Stimulated activated CD8-positive, alpha-beta memory T cell treated with anti-CD3 and anti-CD28 coated beads, Interleukin-7, amount 100 ng/mL, for 48 hours (primary cell): ENCODE data around the gene RFT1.

Experiments used
- DNase-seq, 2 donors: peaks; one replicate each; pipeline ENCODE4 v3.0.0-alpha.2; 2020; ENCODE audit warnings: low read depth in 1 of 2; ENCODE audit errors: extremely low read depth in 1 of 2

Gene RFT1, protein sequence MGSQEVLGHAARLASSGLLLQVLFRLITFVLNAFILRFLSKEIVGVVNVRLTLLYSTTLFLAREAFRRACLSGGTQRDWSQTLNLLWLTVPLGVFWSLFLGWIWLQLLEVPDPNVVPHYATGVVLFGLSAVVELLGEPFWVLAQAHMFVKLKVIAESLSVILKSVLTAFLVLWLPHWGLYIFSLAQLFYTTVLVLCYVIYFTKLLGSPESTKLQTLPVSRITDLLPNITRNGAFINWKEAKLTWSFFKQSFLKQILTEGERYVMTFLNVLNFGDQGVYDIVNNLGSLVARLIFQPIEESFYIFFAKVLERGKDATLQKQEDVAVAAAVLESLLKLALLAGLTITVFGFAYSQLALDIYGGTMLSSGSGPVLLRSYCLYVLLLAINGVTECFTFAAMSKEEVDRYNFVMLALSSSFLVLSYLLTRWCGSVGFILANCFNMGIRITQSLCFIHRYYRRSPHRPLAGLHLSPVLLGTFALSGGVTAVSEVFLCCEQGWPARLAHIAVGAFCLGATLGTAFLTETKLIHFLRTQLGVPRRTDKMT

DNA sequence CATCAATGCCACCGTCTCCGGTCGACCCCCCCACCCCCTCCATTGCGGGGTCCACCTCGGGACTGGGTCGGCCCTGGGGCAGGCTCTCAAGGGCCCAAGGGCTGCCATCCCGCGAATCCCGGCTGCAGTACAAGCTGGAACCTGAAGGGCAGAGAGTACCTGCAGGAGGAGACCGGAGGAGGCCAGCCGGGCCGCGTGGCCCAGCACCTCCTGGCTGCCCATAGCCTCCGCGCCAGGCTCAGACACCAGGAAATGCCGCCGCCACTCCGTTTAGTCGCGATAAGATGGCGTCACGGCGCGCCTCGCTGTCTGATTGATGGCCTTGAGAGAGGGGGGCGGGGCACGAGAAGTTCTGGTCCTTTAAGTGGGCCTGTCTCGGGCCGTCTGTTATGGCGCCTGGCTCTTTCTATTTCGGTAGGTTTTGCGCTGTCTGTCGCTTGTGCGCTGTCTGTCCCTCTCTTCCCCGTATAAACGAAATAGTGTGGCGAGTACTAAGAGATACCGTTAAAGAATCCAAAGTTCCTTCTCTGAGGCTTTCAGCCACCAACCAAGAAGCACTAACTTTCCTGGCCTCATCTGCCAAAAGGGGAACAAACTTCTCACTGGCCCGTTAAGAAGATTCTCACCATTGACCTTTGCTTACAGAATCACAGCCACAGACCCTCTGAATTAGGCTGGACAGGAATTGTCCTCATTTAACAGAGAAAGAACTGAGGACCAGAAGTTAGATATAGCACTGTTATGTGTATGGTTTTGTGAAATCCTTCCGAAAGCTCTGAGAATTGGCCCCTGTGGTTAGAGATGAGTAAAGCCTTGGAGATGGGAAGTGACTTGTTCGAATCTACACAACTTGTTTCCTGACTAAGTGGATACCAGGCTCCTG lies at the start of gene RFT1:
Gene RFT1 (minus strand): TSS at position 257 of the 883 bp plus-strand sequence. CDS start 35 bp downstream, at position 222.
- DNase-seq, result peak; percentile 91 to 96

DNA sequence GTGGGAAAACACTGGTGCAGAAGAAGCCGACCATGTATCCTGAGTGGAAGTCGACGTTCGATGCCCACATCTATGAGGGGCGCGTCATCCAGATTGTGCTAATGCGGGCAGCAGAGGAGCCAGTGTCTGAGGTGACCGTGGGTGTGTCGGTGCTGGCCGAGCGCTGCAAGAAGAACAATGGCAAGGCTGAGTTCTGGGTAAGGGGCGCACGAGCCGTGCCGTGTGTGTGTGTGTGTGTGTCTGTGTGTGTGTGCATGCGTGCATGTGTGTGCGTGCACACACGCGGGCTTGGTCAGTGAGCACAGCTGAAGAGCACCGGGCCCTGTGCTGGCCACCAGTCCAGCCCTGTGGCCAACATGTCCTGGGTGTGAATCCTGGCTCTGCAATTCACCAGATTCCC lies 49.3 kb upstream of the RFT1 start:
- DNase-seq, result no peak

DNA sequence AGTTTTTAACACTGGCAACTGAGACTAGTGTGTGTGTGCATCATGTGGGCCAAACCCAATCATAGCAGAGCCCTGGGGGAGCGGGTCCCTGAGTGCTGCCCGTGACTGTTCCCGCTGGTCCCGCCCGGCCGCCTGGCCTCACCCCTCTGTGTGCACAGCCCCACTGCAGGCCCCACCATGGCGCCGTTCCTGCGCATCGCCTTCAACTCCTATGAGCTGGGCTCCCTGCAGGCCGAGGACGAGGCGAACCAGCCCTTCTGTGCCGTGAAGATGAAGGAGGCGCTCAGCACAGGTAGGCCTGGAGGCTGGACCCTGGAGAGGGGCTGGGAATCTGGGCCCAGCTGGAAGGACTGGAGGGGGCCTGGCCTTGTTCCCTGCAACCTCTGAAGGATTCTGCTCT lies 48.0 kb upstream of the RFT1 start:
- DNase-seq, result no peak

DNA sequence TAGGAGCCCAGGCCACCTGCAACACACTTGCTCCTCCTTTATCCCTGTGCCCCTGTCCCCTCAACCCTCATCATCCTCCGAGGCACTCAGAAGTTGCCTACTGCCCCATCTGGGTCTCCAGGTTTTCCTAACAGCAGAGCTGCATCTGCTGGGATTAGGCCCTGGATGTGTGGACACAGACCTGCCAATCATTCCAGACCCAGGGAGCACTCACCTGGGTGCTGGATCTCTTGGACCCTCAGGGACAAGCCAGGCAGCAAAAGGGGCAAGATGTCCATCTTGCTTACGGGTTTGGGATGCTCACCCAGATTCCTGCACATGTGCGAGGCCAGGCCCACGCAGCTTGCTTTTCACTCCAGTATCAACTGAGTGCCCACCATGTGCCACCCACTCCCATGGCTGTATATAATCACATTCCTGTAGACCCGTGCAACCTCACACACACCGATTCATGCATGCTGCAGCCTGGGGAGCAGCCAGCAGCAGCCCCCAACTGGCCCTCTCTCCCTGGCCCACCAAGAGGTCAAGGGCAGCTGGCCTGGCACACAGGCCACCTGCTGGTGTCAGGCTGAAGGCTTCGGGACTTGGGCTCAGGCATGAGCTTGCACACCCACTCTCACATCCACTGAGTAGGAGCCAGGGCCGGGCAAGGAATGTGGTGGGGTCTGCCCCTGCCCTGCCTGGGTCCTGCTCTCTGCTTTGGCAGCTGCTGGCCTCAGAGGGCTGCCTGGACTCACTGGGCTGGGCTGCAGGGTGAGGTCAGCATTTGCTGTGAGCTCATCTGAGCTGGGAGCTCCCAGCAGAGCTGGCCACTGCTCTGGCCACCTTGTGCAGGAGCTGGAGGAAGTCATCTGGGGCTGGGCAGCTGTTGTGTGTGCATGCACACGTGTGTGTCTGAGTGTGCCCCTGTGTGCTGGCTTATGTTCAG lies 45.6 kb upstream of the RFT1 start:
- no peak for DNase-seq

DNA sequence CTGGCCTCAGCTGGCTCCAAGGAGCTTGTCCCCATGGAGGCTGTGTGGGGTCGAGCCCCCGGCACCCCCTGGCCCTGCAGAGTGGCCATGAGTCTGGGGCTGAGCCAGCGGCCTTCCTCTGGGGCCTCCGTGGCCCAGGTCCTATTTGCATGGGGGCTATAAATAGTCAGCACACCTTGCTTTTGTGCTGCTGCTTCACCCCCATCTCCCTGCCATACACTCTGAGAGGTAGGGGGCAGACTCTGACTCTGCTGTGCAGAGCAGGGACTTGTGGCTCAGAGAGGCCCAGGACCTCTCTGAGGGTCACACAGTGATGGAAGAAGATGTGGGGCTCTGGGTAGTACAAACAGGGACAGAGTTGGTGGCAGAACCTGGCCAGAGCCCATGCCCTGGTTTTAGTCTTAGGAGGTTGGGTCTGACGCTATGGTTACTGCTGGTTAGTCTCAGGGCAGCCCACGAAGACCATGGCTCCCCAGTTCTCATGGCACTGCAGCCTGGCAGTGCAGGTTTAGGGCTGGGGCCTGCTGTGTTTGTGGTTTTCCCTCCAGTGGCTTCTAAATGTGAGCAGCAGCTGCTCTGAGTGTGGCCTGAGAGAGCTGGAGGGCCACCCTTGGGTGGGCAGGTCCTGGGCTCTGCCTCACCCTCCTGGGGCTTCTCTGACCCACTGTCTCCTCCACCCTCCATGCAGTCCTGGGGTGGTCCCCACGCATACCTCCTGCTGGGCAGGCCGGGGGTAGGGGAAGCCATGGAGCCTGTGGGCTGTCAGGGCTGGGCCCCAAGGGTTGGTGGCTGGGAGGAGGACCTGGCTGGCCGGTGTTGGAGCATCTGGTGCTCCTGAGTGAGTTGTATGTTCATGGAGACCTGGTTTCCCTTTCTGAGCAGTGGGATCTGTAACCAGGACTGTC lies 44.4 kb upstream of the RFT1 start:
- no peak for DNase-seq

DNA sequence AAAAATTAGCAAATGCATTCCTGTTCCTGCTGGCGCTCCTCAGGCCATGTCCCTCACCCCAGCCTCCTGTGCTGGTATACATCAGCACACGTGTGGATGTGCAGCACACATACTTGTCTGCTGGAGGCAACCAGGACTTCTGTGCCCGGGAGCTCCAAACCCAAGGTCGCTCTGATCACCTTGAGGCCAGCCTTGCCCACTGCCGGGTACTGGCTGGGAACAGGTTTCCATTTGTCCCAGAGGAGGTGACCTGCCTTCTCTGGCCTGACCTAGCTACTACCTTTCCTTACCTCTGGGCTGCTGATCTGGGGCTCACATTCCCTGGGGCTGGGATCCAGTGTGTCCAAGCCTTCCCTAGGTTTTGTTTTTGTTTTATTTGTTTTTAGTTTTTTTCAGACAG lies 42.9 kb upstream of the RFT1 start:
- DNase-seq, result no peak

DNA sequence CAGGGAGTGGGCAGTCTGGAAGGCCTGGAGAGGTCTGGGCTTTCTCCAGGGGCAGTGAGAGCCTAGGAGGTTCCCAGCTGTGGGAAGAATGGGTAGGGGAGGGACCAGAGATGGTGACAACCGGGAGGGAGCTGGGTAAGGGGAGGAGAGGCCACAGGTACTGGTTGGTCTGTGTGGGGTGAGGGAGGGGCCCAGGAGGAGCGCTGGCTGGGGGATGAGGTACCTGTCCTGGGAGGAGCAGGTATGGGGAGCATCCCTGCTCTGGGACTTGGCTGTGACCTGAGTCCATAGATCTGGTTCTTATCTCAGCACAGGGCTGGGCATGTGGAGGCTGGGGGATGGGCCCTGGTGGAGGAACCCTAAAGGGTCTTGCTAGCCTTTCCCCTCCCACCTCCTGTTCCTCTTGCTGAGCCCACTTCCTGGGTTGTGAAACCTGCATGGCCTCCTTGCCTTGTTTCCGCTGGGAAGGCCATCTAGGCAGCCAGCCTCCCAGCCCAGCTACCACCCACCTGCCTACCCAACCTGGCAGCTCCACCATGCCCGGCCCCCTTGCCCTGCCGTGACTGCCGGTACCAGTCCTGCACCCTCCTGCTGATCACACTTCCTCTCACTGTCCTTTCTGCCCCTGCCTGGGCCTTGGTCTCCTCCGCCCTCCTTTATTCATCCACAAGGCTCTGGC lies 41.7 kb upstream of the RFT1 start:
- no peak for DNase-seq

DNA sequence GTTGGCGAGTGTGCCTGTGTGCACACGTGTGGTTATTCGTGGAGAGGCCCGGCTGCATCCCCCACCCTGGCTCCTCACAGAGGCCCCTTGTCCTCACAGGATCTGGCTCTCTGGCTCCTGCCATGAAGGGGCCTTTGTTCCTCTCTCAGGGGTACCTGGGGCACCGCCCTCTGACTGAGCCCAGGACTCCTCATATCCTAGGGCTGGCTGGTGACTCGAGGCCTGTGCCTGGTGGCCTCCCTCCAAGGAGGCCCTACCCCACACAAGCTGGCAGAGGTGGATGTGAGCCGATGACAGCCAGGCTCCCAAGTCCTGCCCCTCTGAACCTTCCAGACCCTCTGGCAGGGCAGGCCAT lies 40.8 kb upstream of the RFT1 start:
- no peak for DNase-seq

DNA sequence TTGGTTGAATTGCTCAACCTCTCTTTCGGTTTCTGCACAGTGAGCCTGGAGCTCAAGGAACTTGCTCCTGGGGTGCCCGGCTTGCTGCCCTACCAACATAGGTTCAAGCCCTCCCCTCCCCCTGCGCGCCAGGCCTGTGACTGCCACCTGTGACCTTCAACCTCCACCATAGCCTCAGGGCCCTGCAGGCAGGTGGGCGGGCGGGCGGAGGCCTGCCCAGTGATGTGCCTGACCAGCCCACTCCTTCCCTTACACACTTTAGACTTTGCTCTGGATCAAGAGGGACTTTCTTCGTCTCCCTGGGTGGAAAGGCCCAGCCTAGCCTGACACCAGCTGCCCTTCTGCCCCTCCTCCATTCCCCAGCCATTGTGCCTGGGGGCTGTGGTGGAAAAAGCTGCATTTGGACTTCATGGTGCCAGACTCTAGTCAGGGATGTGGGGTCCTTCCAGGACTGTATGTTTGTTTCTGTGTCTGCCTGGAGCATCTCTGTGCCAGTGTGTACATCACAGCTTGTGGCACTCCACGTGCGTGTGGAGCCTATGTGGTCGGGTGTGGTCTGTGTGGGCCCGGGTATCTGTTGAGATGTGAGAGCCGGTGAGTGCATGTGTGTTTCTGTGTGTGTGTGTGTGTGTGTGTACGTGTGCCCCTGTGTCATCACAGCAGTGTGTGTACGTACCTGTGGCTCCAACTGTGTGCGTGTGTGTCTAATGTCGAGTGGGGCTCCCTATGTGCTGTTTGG lies 40.3 kb upstream of the RFT1 start:
- no peak for DNase-seq

DNA sequence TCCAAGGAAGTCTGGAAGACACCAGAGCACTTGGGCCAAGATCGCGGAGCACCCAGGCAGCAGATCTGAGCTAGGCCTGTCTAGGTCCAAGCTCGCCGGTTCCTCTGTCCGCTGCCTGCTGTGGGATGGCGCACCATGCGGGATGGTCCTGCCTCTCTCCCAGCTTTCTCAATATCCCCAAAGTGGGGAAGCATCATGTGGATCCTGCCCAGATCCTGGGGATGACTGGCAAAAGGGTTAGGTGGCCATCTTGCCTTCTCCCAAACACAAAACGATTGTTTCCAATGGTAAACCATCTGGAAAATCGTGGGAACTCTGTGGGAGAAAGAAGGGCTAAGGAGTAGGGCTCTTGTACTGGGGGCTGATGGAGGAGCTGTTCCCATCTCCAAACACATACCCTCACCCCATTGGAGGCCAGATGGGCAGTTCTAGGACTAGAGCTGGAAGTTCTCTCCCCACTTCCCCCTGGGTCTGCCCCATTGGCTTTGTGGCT lies 39.6 kb upstream of the RFT1 start:
- DNase-seq, result no peak

DNA sequence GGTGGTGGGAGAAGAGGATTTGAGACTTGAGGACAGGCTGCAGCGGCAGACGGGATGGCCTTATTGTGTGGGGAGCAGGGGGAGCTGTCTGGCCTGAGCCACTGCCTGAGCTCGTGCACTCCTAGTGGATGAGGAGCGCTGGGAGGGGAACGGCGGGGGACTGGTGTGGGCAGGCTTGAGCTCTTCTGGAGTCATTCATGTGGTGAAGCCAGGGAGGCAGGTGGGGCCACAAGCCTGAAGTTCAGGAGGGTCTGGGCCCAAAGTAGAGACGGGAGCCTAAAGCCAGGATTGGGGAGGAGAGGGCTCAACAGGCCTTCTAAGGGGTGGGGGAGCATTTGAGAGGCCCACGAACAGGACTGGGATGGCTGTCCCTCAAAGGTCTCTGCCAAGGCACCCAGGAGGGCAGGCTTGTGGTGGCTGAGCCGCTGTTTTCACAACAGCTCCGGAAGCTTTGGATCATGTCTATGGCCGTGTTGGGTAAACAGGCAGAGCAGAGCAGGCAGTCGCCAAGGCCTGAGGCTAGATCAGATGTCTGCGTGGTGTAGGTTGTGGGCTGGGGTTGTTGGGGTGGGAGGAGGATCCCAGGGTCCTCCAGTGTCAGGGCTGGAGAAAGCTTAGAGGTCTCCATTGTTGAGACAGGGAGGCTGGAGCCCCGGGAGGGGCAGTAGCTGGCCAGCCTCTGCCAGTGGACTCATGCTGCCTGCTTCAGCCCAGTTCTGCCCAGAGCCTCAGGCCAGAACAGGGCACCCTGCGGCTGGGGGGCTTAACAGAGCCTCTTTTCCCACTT lies 39.0 kb upstream of the RFT1 start:
- DNase-seq, result no peak

DNA sequence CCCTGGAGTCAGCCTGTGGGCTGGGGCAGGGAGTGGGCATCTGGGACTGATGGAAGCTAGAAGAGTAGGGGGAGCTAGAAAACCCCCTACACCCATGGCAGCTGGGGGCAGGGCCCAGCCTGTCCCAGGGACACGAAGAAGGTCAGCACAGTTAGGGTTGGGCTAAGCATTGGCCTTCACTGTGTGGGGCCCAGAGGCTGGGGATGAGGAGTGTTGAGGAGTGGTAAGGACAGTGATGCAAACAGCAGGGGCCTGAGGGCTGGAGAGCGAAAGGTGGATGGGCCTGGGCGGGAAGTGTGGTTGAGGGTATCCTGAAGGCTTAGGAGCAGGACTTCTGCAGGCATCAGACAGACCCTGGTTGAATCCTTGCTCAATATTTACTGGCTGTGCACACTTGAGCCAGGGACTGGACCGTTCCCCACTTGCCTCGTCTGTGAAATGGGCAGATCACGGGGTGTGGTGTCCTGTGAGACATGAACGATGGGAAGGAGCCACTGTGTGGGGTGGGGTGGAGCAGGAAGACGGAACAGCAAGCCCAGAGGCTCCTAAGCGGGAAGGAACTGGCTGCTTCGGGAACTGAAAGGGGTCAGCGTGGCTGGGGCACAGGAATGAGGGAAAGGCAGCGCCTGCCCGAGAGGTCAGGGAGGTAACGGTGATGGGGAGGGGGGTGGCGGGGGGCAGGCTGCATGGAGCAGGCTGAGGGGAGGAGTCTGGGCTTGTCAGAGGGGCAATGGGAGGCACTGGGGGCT lies 38.1 kb upstream of the RFT1 start:
- DNase-seq, result no peak

DNA sequence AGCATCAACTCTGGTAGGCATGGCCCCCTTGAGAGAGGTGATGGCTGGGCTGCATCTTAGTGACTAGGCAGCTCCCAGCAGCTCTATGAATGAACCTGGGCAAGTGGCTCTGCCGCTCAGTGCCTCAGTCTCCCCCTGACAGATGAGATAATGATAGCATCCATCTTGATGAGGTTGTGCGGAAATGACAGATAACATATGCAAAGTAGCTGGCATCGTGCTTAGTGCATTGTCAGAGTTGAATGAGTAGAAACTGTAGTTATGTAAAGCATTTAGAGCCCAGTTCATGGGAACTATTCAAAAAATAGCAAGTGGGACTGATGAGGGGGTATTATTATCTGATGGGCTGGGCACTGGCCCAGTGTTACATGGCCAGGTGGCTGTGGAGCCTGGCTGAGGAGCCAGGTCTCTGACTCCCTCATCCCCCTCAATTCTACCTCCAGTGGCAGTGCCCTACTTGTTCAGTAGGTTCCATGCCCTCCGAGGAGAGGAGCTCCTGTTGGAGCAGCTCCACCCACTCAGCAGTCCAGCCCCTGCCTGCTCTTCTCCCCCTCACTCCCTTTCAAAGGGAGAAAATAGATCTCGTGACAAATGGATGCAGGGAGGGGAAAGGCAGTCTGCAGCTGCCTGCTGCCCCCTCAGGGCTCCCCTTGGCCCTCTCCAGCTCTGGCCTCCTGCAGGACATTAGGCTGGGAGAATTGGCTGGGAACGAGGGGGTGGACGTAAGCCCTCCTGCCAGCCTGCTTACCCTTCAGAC lies 37.4 kb upstream of the RFT1 start:
- no peak for DNase-seq

DNA sequence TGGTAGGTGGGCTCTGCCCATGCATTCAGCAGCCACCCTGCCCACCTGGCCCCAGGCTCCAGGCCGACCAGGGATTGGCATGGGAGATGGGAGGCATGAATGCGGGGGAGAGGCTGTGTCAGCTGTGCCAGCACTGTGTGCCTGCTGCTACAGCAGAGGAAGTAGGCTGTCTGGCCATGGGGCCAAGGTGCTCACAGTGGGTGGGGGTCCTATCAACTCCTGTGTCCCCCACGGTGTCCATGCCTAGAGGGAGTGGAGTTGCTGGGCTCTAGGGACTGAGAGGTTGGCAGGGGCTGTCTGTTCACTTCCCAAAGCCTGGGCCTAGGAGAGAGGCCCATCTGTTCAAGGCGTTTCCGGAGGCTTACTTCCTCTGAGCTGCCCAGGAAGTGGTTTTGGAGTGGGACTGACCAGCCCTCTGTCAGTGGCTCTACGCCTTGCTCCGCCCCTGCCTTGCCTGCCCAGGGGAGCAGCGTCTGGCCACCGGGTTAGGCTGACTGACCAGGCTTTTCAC lies 36.6 kb upstream of the RFT1 start:
- no peak for DNase-seq

DNA sequence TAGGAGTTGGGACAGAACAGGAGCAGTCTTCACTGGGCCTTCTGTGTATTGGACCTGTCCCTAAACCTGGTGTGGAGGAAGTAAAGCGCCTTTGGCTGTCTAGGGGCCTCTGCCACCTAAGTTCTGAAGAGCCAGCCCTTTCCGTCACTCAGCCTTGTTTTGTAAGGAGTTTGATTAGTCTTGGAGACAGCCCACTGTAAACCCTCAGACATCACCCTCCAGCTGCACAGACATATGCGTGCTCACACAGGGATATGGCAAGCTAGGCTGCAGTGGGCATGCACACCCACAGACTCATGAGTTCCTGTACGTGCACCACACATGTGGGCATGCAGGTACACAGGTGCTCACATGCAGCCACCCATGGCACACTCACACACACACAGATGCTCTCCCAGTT lies 36.0 kb upstream of the RFT1 start:
- DNase-seq, result no peak

DNA sequence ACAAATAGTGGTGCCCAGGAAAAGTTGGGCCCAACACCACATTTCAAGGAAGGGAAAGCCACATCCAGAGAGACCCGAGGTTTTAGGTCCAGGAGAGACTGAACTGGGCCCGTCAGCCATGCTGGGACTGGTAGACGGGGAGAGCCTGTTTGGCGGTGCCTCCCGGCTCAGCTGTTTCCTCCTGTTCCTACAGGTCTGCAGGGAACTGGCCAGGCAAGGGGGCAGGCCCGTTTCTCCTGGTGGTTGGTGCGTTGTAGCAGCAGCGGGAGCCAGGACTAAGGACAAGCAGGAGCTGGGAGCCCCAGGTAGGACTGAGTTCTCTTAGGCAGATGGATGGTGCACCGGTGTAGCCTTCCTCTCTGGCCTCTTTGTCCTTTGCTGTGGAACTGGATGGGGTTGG lies 34.7 kb upstream of the RFT1 start:
- DNase-seq, result no peak
